Measurements from ENCODE around the gene HMX1. TPM values are rescaled to one million over a fixed set of nuclear protein-coding genes. Genes with fewer than 3 reads are reported as not detected.

Gene HMX1
- polyA plus RNA-seq, 4 donors = not detected

- WGBS, 3 donors = 77 to 82% (median 81%) methylated on average over 30 to 33 of the region's 33 CpGs
- no peaks in the 10 kb centered on the region for H3K27me3 ChIP-seq (ENCODE audit: control insufficient read depth in 3 of 3, insufficient read depth in 3 of 3, low read length in 3 of 3)
Observed at GRCh38 chr4:8905773-8906667, 34.4 kb upstream of the HMX1 start.

DNA sequence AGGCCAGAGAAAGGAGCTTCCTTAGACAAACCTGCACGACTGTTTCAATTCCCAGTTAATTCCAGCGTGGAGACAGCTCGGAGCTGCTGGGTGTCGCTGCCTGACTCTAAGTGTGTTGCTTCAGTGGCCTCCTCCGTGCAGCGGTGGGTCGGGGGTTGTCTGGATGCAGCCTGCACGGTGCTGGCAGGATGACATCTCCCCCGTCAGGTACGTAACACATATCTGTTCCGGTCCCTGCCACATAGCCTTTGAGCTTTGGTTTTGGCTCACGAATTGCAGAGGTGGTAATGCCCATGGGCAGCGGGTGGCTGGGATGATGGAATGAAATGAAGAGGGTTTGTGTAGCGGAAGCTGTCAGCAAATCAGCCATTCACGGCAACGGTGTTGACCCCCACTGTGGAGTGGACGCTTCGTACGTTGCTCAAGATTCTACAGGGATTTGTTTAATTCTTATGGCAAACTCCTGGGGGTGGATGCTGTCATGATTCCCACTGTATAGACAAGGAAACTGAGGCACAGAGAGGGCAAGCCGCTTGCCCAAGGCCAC, 33.7 kb upstream of the HMX1 start:
- H3K4me1 ChIP-seq (ENCODE audit: control insufficient read depth in 3 of 3, insufficient read depth in 2 of 3, low read depth in 1 of 3, low read length in 2 of 3) = no peaks in the 10 kb centered on the region
- DNase-seq (no peak), FAIRE-seq (no peak)
- no peaks in the 10 kb centered on the region for H3K36me3 ChIP-seq (ENCODE audit: control insufficient read depth in 3 of 3, insufficient read depth in 2 of 3, low read depth in 1 of 3, low read length in 3 of 3)
- WGBS, 3 donors = 76 to 79% (median 79%) methylated on average over 20 of the region's 20 CpGs
- H3K4me3 ChIP-seq (ENCODE audit: low read depth in 1 of 3, low read length in 3 of 3) = no peak overlapping the region
- no peak overlapping the region for H3K27ac ChIP-seq (ENCODE audit: low read depth in 1 of 3, low read length in 2 of 3)
- H3K27me3 ChIP-seq (ENCODE audit: control insufficient read depth in 3 of 3, insufficient read depth in 3 of 3, low read length in 3 of 3) = no peaks in the 10 kb centered on the region
- H3K9me3 ChIP-seq (ENCODE audit: control insufficient read depth in 2 of 2, insufficient read depth in 1 of 2, low read depth in 1 of 2, low read length in 1 of 2) = peaks cover 4 to 21% of the 10 kb centered on the region in 2 donors

More at GRCh38 chr4:8905773-8906667, 34.4 kb upstream of the HMX1 start:
- H3K36me3 ChIP-seq (ENCODE audit: control insufficient read depth in 3 of 3, insufficient read depth in 2 of 3, low read depth in 1 of 3, low read length in 3 of 3) = no peaks in the 10 kb centered on the region
- no peak overlapping the region for H3K27ac ChIP-seq (ENCODE audit: low read depth in 1 of 3, low read length in 2 of 3)
- FAIRE-seq = no peak
- no peak overlapping the region for H3K4me3 ChIP-seq (ENCODE audit: low read depth in 1 of 3, low read length in 3 of 3)
- peaks cover 2 to 13% of the 10 kb centered on the region in 2 donors for H3K9me3 ChIP-seq (ENCODE audit: control insufficient read depth in 2 of 2, insufficient read depth in 1 of 2, low read depth in 1 of 2, low read length in 1 of 2)
- no peaks in the 10 kb centered on the region for H3K4me1 ChIP-seq (ENCODE audit: control insufficient read depth in 3 of 3, insufficient read depth in 2 of 3, low read depth in 1 of 3, low read length in 2 of 3)
- DNase-seq = no peak

DNA sequence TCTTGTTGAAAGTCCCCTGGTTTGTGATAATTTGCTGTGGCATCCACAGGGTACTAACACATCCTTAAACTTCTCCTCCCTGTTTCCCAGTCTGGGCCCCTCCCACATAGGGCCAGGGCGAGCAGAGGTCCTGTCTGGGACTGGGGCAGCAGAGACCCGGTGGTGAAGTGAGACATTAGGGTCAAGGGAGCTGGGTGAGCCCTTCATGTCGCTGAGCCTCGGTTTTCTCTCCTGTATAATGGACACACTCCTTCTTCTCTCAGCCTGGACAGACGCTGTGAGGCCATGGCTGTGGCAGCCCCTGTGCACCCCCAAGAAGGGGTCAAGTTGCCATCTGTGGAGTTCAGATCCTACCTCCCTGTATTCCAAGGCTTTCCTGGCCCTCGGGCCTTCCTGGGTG, 33.0 kb upstream of the HMX1 start:
- no peak for FAIRE-seq
- WGBS, 3 donors = 69 to 76% (median 69%) methylated on average over 6 of the region's 6 CpGs
- no peak overlapping the region for H3K4me3 ChIP-seq (ENCODE audit: low read depth in 1 of 3, low read length in 3 of 3)
- H3K36me3 ChIP-seq (ENCODE audit: control insufficient read depth in 3 of 3, insufficient read depth in 2 of 3, low read depth in 1 of 3, low read length in 3 of 3) = no peaks in the 10 kb centered on the region
- H3K27ac ChIP-seq (ENCODE audit: low read depth in 1 of 3, low read length in 2 of 3) = no peak overlapping the region
- DNase-seq = no peak
- no peaks in the 10 kb centered on the region for H3K4me1 ChIP-seq (ENCODE audit: control insufficient read depth in 3 of 3, insufficient read depth in 2 of 3, low read depth in 1 of 3, low read length in 2 of 3)
- H3K27me3 ChIP-seq (ENCODE audit: control insufficient read depth in 3 of 3, insufficient read depth in 3 of 3, low read length in 3 of 3) = no peaks in the 10 kb centered on the region
- H3K9me3 ChIP-seq (ENCODE audit: control insufficient read depth in 2 of 2, insufficient read depth in 1 of 2, low read depth in 1 of 2, low read length in 1 of 2) = peaks cover 4 to 21% of the 10 kb centered on the region in 2 donors

- H3K4me1 ChIP-seq (ENCODE audit: control insufficient read depth in 3 of 3, insufficient read depth in 2 of 3, low read depth in 1 of 3, low read length in 2 of 3) = no peaks in the 10 kb centered on the region
- H3K4me3 ChIP-seq (ENCODE audit: low read depth in 1 of 3, low read length in 3 of 3) = no peak overlapping the region
- no peak for FAIRE-seq
- peaks cover 4 to 21% of the 10 kb centered on the region in 2 donors for H3K9me3 ChIP-seq (ENCODE audit: control insufficient read depth in 2 of 2, insufficient read depth in 1 of 2, low read depth in 1 of 2, low read length in 1 of 2)
- no peak overlapping the region for H3K27ac ChIP-seq (ENCODE audit: low read depth in 1 of 3, low read length in 2 of 3)
- H3K36me3 ChIP-seq (ENCODE audit: control insufficient read depth in 3 of 3, insufficient read depth in 2 of 3, low read depth in 1 of 3, low read length in 3 of 3) = no peaks in the 10 kb centered on the region
- no peak for DNase-seq
- no peaks in the 10 kb centered on the region for H3K27me3 ChIP-seq (ENCODE audit: control insufficient read depth in 3 of 3, insufficient read depth in 3 of 3, low read length in 3 of 3)
- 82 to 83% (median 83%) methylated on average over 9 of the region's 9 CpGs for WGBS, 3 donors
Observed at GRCh38 chr4:8904041-8904501, 32.4 kb upstream of the HMX1 start.

DNA sequence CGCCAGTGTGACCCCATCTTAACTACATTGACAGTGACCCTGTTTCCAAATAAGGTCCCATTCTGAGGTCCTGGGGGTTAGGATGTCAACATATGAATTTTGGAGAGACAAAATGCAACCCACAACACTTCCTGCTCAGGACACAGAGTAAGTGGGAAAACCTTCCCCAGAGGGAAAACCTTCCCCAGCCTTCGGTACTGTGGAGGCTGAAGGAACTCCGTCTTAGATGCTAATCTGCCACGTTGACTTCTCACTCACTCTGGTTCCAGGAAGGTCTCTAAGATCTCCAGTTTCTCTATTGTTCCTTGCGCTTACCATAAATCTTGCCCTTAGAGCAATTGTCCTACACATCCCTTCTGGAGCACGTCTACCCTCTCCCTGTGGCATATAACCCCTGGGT, 29.7 kb upstream of the HMX1 start:
- Histone ChIP-seq H3K4me3 (ENCODE audit: low read depth in 1 of 3, low read length in 3 of 3) (no peak overlapping the region), H3K36me3 (ENCODE audit: control insufficient read depth in 3 of 3, insufficient read depth in 2 of 3, low read depth in 1 of 3, low read length in 3 of 3) (no peaks in the 10 kb centered on the region), H3K9me3 (ENCODE audit: control insufficient read depth in 2 of 2, insufficient read depth in 1 of 2, low read depth in 1 of 2, low read length in 1 of 2) (peaks cover 4 to 21% of the 10 kb centered on the region in 2 donors), H3K4me1 (ENCODE audit: control insufficient read depth in 3 of 3, insufficient read depth in 2 of 3, low read depth in 1 of 3, low read length in 2 of 3) (no peaks in the 10 kb centered on the region), H3K27me3 (ENCODE audit: control insufficient read depth in 3 of 3, insufficient read depth in 3 of 3, low read length in 3 of 3) (peaks cover 0 to 9% (median 0%) of the 10 kb centered on the region in 3 donors), H3K27ac (ENCODE audit: low read depth in 1 of 3, low read length in 2 of 3) (no peak overlapping the region)
- no peak for DNase-seq
- WGBS, 3 donors = 85 to 92% (median 91%) methylated on average over 6 of the region's 6 CpGs
- FAIRE-seq = no peak

DNA sequence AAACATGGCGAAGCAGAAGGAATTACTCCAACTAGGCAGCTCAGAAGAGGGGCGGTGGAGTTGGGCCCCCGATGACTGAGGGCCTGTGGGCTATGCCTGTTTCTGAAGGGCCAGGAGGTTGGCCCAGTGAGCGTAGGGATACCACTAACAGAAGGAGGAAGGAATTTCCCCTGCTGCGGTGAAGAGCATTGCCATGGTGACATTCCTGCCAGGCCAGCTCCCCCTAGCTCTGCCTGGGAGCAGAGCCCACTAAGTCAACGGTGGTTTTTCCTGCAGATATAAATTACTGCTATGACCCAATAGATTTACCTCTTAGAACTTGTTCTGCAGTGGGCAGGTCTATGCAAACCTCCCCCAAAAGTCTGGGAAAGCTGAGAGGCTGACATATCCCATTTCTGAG, 28.9 kb upstream of the HMX1 start:
- peaks cover 4 to 21% of the 10 kb centered on the region in 2 donors for H3K9me3 ChIP-seq (ENCODE audit: control insufficient read depth in 2 of 2, insufficient read depth in 1 of 2, low read depth in 1 of 2, low read length in 1 of 2)
- H3K4me1 ChIP-seq (ENCODE audit: control insufficient read depth in 3 of 3, insufficient read depth in 2 of 3, low read depth in 1 of 3, low read length in 2 of 3) = no peaks in the 10 kb centered on the region
- WGBS, 3 donors = 80 to 94% (median 87%) methylated on average over 6 of the region's 6 CpGs
- H3K27ac ChIP-seq (ENCODE audit: low read depth in 1 of 3, low read length in 2 of 3) = no peak overlapping the region
- H3K27me3 ChIP-seq (ENCODE audit: control insufficient read depth in 3 of 3, insufficient read depth in 3 of 3, low read length in 3 of 3) = peaks cover 3 to 16% (median 3%) of the 10 kb centered on the region in 3 donors
- no peaks in the 10 kb centered on the region for H3K36me3 ChIP-seq (ENCODE audit: control insufficient read depth in 3 of 3, insufficient read depth in 2 of 3, low read depth in 1 of 3, low read length in 3 of 3)
- no peak for DNase-seq
- no peak overlapping the region for H3K4me3 ChIP-seq (ENCODE audit: low read depth in 1 of 3, low read length in 3 of 3)
- no peak for FAIRE-seq

DNA sequence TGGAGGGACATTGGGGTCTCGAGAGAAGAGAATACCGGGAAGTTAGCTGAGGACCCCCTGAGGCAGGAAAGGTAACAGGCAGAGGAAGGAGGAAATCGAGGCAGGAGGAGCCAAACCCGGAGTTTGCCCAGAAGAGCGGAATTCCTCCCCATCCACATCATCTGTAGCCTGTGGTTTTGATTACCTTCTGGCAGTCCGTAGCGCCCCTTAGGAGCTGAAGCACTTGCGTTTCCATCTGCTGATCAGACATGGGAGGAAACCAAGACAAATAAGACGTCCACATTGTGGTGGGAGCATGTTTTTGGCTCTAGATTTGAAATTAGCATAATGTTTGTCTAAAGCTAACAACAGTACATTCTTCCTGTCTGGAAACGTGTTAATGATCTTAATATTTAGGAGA, 26.8 kb upstream of the HMX1 start:
- DNase-seq (no peak), FAIRE-seq (no peak)
- Histone ChIP-seq H3K36me3 (ENCODE audit: control insufficient read depth in 3 of 3, insufficient read depth in 2 of 3, low read depth in 1 of 3, low read length in 3 of 3) (no peaks in the 10 kb centered on the region), H3K4me1 (ENCODE audit: control insufficient read depth in 3 of 3, insufficient read depth in 2 of 3, low read depth in 1 of 3, low read length in 2 of 3) (no peaks in the 10 kb centered on the region), H3K27me3 (ENCODE audit: control insufficient read depth in 3 of 3, insufficient read depth in 3 of 3, low read length in 3 of 3) (peaks cover 11 to 38% (median 17%) of the 10 kb centered on the region in 3 donors), H3K9me3 (ENCODE audit: control insufficient read depth in 2 of 2, insufficient read depth in 1 of 2, low read depth in 1 of 2, low read length in 1 of 2) (peaks cover 4 to 21% of the 10 kb centered on the region in 2 donors), H3K27ac (ENCODE audit: low read depth in 1 of 3, low read length in 2 of 3) (no peak overlapping the region), H3K4me3 (ENCODE audit: low read depth in 1 of 3, low read length in 3 of 3) (no peak overlapping the region)
- WGBS, 3 donors = 46 to 55% (median 48%) methylated on average over 10 of the region's 10 CpGs

- 40 to 41% (median 40%) methylated on average over 15 of the region's 15 CpGs for WGBS, 3 donors
- Histone ChIP-seq H3K9me3 (ENCODE audit: control insufficient read depth in 2 of 2, insufficient read depth in 1 of 2, low read depth in 1 of 2, low read length in 1 of 2) (peaks cover 4 to 19% of the 10 kb centered on the region in 2 donors), H3K4me1 (ENCODE audit: control insufficient read depth in 3 of 3, insufficient read depth in 2 of 3, low read depth in 1 of 3, low read length in 2 of 3) (peaks cover 0 to 3% (median 0%) of the 10 kb centered on the region in 3 donors), H3K4me3 (ENCODE audit: low read depth in 1 of 3, low read length in 3 of 3) (no peak overlapping the region), H3K27ac (ENCODE audit: low read depth in 1 of 3, low read length in 2 of 3) (no peak overlapping the region), H3K36me3 (ENCODE audit: control insufficient read depth in 3 of 3, insufficient read depth in 2 of 3, low read depth in 1 of 3, low read length in 3 of 3) (no peaks in the 10 kb centered on the region), H3K27me3 (ENCODE audit: control insufficient read depth in 3 of 3, insufficient read depth in 3 of 3, low read length in 3 of 3) (peaks cover 11 to 45% (median 23%) of the 10 kb centered on the region in 3 donors)
- FAIRE-seq (no peak), DNase-seq (no peak)
Observed at GRCh38 chr4:8897251-8898167, 25.9 kb upstream of the HMX1 start.

All from small intestine (tissue), 7 donors.